GM18861 (cell line): Measurements from ENCODE around the gene FOXN1.
"Not testable (repeated sequence)": the region's sequence is repeated elsewhere in the genome, so short reads cannot be mapped to it uniquely, and the experiment has no call there.

ENCODE experiments used
- ATAC-seq: cut with Tn5 transposase; IDR thresholded peaks from one replicate; pipeline ENCODE4 v1.9.1; 2021; ENCODE audit not compliant: unreplicated experiment

Gene FOXN1

GRCh38 chr17:28571361-28572122 lies 65.4 kb downstream of the FOXN1 start, which contains the start of gene PIGS:
TSS of gene PIGS (minus strand) at chr17:28571524. CDS start at chr17:28571496, 28 bp downstream.
- peak; percentile 54 for ATAC-seq

GRCh38 chr17:28572259-28573039 lies 66.3 kb downstream of the FOXN1 start:
- ATAC-seq, result no peak

- ATAC-seq, result no peak
Measured at GRCh38 chr17:28573040-28573380, 66.9 kb downstream of the FOXN1 start.

- no peak for ATAC-seq
Measured at GRCh38 chr17:28573521-28573920, 67.4 kb downstream of the FOXN1 start.

GRCh38 chr17:28573966-28574480 lies 67.9 kb downstream of the FOXN1 start:
- no peak for ATAC-seq

- no peak for ATAC-seq
Measured at GRCh38 chr17:28574526-28574925, 68.4 kb downstream of the FOXN1 start.

GRCh38 chr17:28575126-28575795 lies 69.1 kb downstream of the FOXN1 start:
- no peak for ATAC-seq

GRCh38 chr17:28576016-28576415 lies 69.9 kb downstream of the FOXN1 start:
- ATAC-seq, result not testable (repeated sequence)

- peak; percentile 71 for ATAC-seq
Measured at GRCh38 chr17:28576758-28577465, 70.8 kb downstream of the FOXN1 start, which contains the start of gene ALDOC. TSS of gene ALDOC (minus strand) at chr17:28576895. CDS start at chr17:28575532, 1,363 bp downstream.

- no peak for ATAC-seq
Measured at GRCh38 chr17:28577466-28577824, 71.3 kb downstream of the FOXN1 start.

GRCh38 chr17:28578246-28579195 lies 72.4 kb downstream of the FOXN1 start:
- no peak for ATAC-seq

- ATAC-seq, result no peak
Measured at GRCh38 chr17:28579526-28579925, 73.4 kb downstream of the FOXN1 start.

GRCh38 chr17:28580959-28581358 lies 74.8 kb downstream of the FOXN1 start:
- no peak for ATAC-seq

GRCh38 chr17:28582513-28582912 lies 76.4 kb downstream of the FOXN1 start:
- ATAC-seq, result no peak

GRCh38 chr17:28584434-28584833 lies 78.3 kb downstream of the FOXN1 start:
- no peak for ATAC-seq

- no peak for ATAC-seq
Measured at GRCh38 chr17:28585851-28586250, 79.7 kb downstream of the FOXN1 start.
